GM21367 (cell line): ENCODE results near the gene PLEKHA6.

Experiments
- ATAC-seq: cut with Tn5 transposase; IDR thresholded peaks from one replicate; pipeline ENCODE4 v1.9.1; 2021; ENCODE audit not compliant: unreplicated experiment

PLEKHA6 gene

GRCh38 chr1:204357551-204358490, 1.9 kb downstream of the PLEKHA6 start:
- no peak for ATAC-seq

DNA sequence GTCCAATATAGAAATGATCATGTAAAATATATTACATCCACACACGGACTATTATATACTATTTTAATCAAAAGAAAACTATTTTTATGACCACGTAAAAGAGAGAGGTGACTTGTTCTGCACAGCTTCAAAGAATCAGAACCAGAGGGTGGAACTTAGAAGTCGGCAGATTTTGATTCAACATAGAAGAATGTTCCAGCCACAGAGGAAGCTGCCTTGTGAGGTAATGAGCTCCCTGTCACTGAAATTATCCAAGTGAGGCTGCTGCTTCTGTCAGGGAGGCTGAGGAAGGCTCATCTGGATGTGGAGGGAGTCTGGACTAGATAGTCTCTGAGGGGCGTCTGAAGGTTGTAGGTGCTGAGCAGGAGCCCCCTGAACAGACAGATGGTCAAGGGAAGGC, 2.7 kb downstream of the PLEKHA6 start:
- no peak for ATAC-seq

DNA sequence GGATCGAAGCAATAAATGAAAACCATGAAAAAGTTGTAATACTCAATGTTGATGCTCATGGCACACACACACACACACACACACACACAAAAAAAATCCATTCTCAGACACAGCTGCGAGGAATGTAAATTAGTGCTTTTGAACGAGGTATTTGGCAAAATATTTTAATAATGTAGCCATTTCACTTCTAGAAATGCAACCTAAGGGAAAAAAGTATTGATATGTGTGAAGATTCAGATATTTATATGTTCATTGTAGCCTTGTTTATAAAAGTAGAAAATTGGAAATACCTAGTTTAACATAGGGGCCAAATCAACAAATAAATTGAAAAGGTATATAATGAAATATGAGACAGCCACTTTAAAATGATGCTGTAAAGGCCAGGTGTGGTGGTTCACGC, 3.8 kb downstream of the PLEKHA6 start:
- no peak for ATAC-seq

DNA sequence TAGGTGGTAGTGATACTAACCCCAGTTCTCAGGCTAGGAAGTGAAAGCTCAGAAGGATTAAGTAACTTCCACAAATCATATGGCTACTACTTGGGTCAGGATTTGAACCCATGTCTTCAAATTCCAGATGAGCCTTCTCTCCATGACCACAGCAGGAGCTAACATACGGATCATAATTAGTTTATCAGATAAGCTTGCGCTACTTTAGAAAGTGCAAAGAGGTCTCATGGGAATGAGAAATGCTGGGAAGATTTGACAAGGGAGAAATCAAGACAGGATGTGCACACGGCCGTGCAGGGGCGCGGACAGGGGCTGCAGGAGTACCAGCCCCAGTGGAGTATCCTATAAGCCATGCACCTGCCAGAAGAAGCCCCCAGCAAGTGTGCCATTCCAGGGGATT, 5.2 kb downstream of the PLEKHA6 start:
- no peak for ATAC-seq

DNA sequence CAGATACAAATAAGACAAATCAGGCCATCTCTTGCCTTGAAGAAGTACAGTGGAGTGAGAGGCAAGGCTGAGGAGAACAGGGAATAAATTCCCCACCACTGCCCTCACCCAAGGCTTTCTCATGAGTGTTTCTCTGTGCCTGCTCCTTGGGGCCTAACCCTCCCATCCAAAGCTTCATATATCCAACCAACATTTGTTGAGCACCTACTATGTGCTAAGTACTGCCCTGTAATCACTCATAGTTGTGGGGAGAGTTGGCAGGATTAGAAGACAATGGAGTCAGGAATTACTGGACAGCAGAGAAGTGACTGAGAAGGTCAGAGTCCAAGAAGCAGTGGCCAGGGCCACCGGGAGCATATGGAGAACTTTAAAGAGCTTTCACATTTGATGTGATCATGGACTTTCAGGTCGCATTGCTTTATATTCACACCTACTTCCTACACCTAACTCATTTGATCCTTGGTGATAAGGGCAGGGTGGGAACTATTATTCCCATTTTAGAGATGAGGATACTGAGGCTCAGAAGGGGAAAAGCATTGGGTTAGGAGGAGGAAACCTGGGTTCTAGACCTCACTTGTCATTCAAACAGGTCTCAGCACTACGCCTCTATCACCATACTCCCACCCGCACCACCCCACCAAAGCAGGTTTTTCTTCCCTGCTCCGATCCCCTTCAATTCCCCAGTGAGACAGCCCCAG, 6.4 kb downstream of the PLEKHA6 start:
- ATAC-seq: no peak

GRCh38 chr1:204350857-204351573, 8.7 kb downstream of the PLEKHA6 start:
- no peak for ATAC-seq

- no peak for ATAC-seq
Measured at GRCh38 chr1:204350312-204350711, 9.4 kb downstream of the PLEKHA6 start.

DNA sequence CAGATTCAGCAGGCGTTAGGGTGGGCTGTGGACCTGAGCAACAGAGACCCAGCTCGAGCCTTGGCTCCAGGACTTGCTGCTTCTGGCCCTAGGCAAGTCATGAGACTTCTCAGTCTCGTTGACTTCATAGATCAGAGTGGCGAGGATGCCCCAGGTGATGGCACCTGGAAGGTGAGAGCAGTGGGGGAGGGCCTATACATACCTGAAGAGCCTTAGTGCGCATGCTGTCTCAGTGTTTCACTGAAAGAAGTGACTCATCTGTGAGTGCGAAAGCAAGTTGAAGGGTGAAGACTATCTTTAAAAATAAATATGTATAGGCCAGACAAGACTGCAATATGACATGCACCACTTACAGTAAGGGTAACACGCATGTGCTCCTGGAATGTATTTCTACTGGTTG, 10.1 kb downstream of the PLEKHA6 start:
- ATAC-seq: no peak

DNA sequence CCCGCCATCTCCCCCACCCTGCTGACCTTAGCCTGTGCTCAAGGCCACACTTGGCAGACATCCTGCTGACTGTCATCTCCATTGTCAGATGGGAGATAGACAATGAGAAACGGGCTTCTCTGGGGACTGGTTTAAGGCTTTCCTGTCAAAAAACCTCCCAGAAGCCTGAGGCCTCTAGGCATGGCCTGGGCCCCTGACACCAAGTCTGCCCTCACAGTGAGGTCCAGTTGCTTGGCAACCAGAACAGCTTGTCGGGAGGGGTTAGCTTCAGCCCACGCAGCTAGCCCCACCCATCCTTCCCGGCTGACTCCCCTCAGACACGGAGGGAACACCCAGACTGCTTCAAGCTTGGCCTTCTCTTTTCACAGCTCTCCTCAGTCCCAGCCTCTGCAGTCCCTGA, 11.0 kb downstream of the PLEKHA6 start:
- ATAC-seq: no peak

GRCh38 chr1:204348242-204348641, 11.5 kb downstream of the PLEKHA6 start:
- ATAC-seq: no peak

GRCh38 chr1:204345941-204346645, 13.6 kb downstream of the PLEKHA6 start:
- ATAC-seq: no peak

DNA sequence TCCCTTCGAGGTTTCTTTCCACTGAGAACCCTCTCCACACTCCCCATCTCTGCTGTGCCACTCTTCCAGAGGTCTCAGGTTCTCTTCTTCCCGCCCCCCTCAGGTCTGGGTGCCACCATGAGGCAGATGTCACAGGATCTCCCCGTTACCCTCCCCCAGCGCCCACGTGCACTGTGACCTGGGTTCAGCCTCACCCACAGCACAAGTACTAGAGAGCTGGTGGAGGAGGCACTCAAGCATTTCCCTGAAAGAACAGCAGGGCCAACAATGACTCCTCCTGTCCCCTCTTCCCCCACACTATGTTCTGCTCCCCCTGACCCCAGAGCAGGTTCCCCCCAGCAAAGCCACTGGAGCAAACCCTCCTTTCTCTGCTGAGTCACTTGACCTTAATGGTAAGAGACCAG, 14.3 kb downstream of the PLEKHA6 start:
- no peak for ATAC-seq

DNA sequence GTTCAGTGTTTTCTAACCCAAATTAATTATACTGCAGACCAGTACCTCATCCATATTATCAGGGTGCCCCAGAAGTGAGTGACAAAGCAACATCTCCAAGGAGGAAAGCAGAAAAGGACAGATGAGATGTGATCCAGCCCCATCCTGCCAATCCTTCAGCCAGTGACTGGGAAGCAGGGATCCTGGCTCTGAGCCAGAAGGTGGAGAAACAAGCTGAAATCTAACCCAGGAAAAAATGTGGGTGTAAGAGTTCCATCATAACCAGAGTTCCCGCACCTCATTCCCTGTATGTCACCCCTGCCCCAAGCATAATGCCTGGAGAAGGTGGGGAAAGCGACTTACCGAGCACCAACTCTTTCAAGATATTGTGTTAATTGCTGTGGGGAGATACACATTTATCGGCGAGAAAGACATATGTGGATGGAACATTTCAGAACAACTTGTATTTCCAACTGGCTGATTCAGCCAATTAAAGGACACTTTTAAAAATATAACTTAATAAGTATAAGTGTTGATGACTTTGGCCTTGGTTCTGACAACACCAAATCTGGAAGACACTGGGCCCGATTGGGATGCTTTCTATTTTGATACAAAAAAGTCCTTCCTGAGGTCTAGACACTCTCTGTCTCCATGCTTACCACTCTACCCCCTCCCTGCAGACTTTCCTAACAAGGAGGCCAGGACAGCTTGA, 14.9 kb downstream of the PLEKHA6 start:
- no peak for ATAC-seq

DNA sequence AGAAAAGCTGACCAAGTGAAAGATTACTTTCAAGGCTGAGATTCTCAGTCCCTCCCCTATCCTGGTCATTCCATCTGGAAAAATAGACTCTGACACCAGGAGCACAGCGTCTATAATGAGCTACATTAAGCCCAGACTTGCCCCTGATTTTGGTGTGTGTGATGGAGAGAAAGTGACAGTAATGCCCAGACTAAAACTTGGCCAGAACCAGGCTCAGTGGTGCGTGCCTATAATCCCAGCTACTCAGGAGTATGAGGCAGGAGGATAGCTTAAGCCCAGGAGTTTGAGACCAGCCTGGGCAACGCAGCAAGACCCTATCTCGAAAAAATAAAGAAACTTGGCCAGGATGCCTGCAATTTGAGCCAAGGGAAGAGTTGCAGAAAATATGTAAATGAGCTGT, 15.9 kb downstream of the PLEKHA6 start:
- no peak for ATAC-seq

GRCh38 chr1:204343247-204343646, 16.5 kb downstream of the PLEKHA6 start:
- ATAC-seq: no peak

GRCh38 chr1:204342310-204342709, 17.4 kb downstream of the PLEKHA6 start:
- ATAC-seq: no peak

DNA sequence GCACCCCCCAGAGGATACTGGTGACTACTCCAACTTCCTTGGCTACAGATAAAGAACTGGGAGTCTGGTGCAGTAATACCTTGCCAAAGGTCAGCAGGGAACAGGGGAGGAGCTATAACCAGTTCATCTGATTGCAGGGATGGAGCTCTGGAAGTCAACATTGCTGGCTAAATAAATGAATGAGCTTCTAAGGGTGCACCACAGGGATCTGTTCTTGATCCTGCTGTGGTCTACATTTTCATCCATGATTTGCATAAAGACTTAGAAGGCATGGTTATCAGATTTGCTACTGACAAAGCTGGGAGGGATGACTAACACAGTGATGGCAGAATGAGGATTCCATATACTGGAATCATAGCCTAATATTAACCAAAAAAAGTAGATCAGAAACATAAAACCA, 18.3 kb downstream of the PLEKHA6 start:
- no peak for ATAC-seq

GRCh38 chr1:204340081-204340889, 19.4 kb downstream of the PLEKHA6 start:
- no peak for ATAC-seq

- no peak for ATAC-seq
Measured at GRCh38 chr1:204339541-204339940, 20.2 kb downstream of the PLEKHA6 start.

GRCh38 chr1:204338997-204339396, 20.7 kb downstream of the PLEKHA6 start:
- no peak for ATAC-seq
